ENCODE measurements around the gene KDM2B.

The KDM2B gene

GRCh38 chr12:121613462-121613861 lies 32.6 kb upstream of the KDM2B start:
- H2AFZ ChIP-seq (ENCODE audit: low read depth, low read length): no peak overlapping the region
- no peak overlapping the region for H3K4me3 ChIP-seq (ENCODE audit: low read length)
- H3K4me1 ChIP-seq (ENCODE audit: low read length): peaks cover 15% of the 10 kb centered on the region
- no peak overlapping the region for H3K27ac ChIP-seq (ENCODE audit: low read length)
- H3K27me3 ChIP-seq (ENCODE audit: low read depth, low read length): no peaks in the 10 kb centered on the region
- no peaks in the 10 kb centered on the region for H4K20me1 ChIP-seq (ENCODE audit: insufficient read depth, low read length)
- H3K9me3 ChIP-seq (ENCODE audit: insufficient read depth, low read length): no peaks in the 10 kb centered on the region
- TF ChIP-seq EZH2phosphoT487 (IDR thresholded peaks at IDR 0.05; ENCODE audit: low read depth) (no peak), CTCF (IDR thresholded peaks at IDR 0.05; ENCODE audit: low read depth, low read length) (no peak)
- no peak overlapping the region for H3K9ac ChIP-seq (ENCODE audit: low read length)
- H3K79me2 ChIP-seq (ENCODE audit: low read length): no peaks in the 10 kb centered on the region
- H3K36me3 ChIP-seq (replicated peaks; ENCODE audit: low read depth, low read length): no peaks in the 10 kb centered on the region
- H3K4me2 ChIP-seq (ENCODE audit: low read length): peak overlapping the region; percentile 43; the same call in 1 of the 2 replicates

- Histone ChIP-seq H3K9ac (ENCODE audit: low read length) (no peak overlapping the region), H2AFZ (ENCODE audit: low read depth, low read length) (no peak overlapping the region), H3K27ac (ENCODE audit: low read length) (no peak overlapping the region), H4K20me1 (ENCODE audit: insufficient read depth, low read length) (no peaks in the 10 kb centered on the region), H3K4me3 (ENCODE audit: low read length) (no peak overlapping the region), H3K79me2 (ENCODE audit: low read length) (no peaks in the 10 kb centered on the region), H3K4me1 (ENCODE audit: low read length) (peaks cover 15% of the 10 kb centered on the region), H3K4me2 (ENCODE audit: low read length) (no peak overlapping the region), H3K9me3 (ENCODE audit: insufficient read depth, low read length) (no peaks in the 10 kb centered on the region), H3K36me3 (replicated peaks; ENCODE audit: low read depth, low read length) (no peaks in the 10 kb centered on the region), H3K27me3 (ENCODE audit: low read depth, low read length) (no peaks in the 10 kb centered on the region)
- TF ChIP-seq CTCF (IDR thresholded peaks at IDR 0.05; ENCODE audit: low read depth, low read length): no peak
- no peak for TF ChIP-seq EZH2phosphoT487 (IDR thresholded peaks at IDR 0.05; ENCODE audit: low read depth)
Measured at GRCh38 chr12:121611306-121611705, 30.5 kb upstream of the KDM2B start.

GRCh38 chr12:121610239-121611149 lies 29.7 kb upstream of the KDM2B start:
- Histone ChIP-seq H2AFZ (ENCODE audit: low read depth, low read length) (no peak overlapping the region), H3K27me3 (ENCODE audit: low read depth, low read length) (no peaks in the 10 kb centered on the region), H3K4me1 (ENCODE audit: low read length) (peaks cover 15% of the 10 kb centered on the region), H3K9ac (ENCODE audit: low read length) (no peak overlapping the region), H4K20me1 (ENCODE audit: insufficient read depth, low read length) (no peaks in the 10 kb centered on the region), H3K4me2 (ENCODE audit: low read length) (no peak overlapping the region), H3K36me3 (replicated peaks; ENCODE audit: low read depth, low read length) (no peaks in the 10 kb centered on the region), H3K27ac (ENCODE audit: low read length) (no peak overlapping the region), H3K79me2 (ENCODE audit: low read length) (no peaks in the 10 kb centered on the region), H3K4me3 (ENCODE audit: low read length) (no peak overlapping the region), H3K9me3 (ENCODE audit: insufficient read depth, low read length) (no peaks in the 10 kb centered on the region)
- TF ChIP-seq EZH2phosphoT487 (IDR thresholded peaks at IDR 0.05; ENCODE audit: low read depth) (no peak), CTCF (IDR thresholded peaks at IDR 0.05; ENCODE audit: low read depth, low read length) (no peak)

GRCh38 chr12:121608301-121608700 lies 27.5 kb upstream of the KDM2B start:
- Histone ChIP-seq H3K4me2 (ENCODE audit: low read length) (no peak overlapping the region), H3K27ac (ENCODE audit: low read length) (no peak overlapping the region), H3K36me3 (replicated peaks; ENCODE audit: low read depth, low read length) (no peaks in the 10 kb centered on the region), H3K9ac (ENCODE audit: low read length) (no peak overlapping the region), H3K4me3 (ENCODE audit: low read length) (no peak overlapping the region), H3K79me2 (ENCODE audit: low read length) (no peaks in the 10 kb centered on the region), H3K9me3 (ENCODE audit: insufficient read depth, low read length) (no peaks in the 10 kb centered on the region), H3K4me1 (ENCODE audit: low read length) (peaks cover 2% of the 10 kb centered on the region), H4K20me1 (ENCODE audit: insufficient read depth, low read length) (no peaks in the 10 kb centered on the region), H2AFZ (ENCODE audit: low read depth, low read length) (no peak overlapping the region), H3K27me3 (ENCODE audit: low read depth, low read length) (no peaks in the 10 kb centered on the region)
- TF ChIP-seq CTCF (IDR thresholded peaks at IDR 0.05; ENCODE audit: low read depth, low read length) (no peak), EZH2phosphoT487 (IDR thresholded peaks at IDR 0.05; ENCODE audit: low read depth) (no peak)

All from OCI-LY3 (cell line).